B cell (primary cell): ENCODE results near the gene EIPR1. TPM values are rescaled to one million over a fixed set of nuclear protein-coding genes. Genes with fewer than 3 reads are reported as not detected.

ENCODE experiments used
- ATAC-seq: fragments of 200-7000 bp; cut with Tn5 transposase; one replicate; pipeline ENCODE4 v1.10.0; 2021; ENCODE audit warnings: low read depth, mild to moderate bottlenecking, moderate number of reproducible peaks, moderate library complexity
- CTCF ChIA-PET: fragments of 350-600 bp; sonication (Branson Sonifier 250); formaldehyde crosslinking; loops from one replicate; lab custom pipeline; 2021; ENCODE audit warnings: antibody characterized with exemption, inconsistent platforms; lab: Charles Lee
- POLR2A ChIA-PET: fragments of 350-600 bp; sonication (Branson Sonifier 250); formaldehyde crosslinking; loops from one replicate; lab custom pipeline; 2021; ENCODE audit warnings: antibody characterized with exemption; lab: Charles Lee
- DNase-seq: peaks from one replicate; pipeline ENCODE4 v3.0.0; 2013
- H2AFZ ChIP-seq: 2 replicates; pipeline ENCODE4 v1.6.1; 2012; ENCODE audit warnings: mild to moderate bottlenecking, low read depth, low read length; ENCODE audit not compliant: insufficient read depth, poor library complexity, severe bottlenecking
- H3K27ac ChIP-seq, 2 donors: 1 replicate in 1 of 2; 2 replicates in 1 of 2; pipeline ENCODE4 v1.5.1; 2012 to 2013; ENCODE audit warnings: low read length in 2 of 2, mild to moderate bottlenecking in 2 of 2, moderate library complexity in 1 of 2
- H3K27me3 ChIP-seq, 4 experiments: fragments of 200-600 bp in 1 of 4; sonication (generic) in 1 of 4; replicated peaks in 1 of 4; 1 replicate in 2 of 4; 2 replicates in 2 of 4; pipeline versions ENCODE4 v1.6.1 to v1.7.0; 2013 to 2016; ENCODE audit warnings: low read length in 3 of 4, mild to moderate bottlenecking in 2 of 4, mixed read lengths in 1 of 4, moderate library complexity in 1 of 4; ENCODE audit not compliant: insufficient read depth in 4 of 4, control insufficient read depth in 3 of 4; ENCODE audit errors: control extremely low read depth in 1 of 4
- H3K36me3 ChIP-seq, 2 experiments: replicated peaks in 1 of 2; 1 replicate in 1 of 2; 2 replicates in 1 of 2; pipeline versions ENCODE4 v1.6.1 to v1.7.1; 2013; ENCODE audit warnings: low read length in 1 of 2; ENCODE audit not compliant: insufficient read depth in 2 of 2, control insufficient read depth in 1 of 2; ENCODE audit errors: control extremely low read depth in 1 of 2, extremely low read depth in 1 of 2
- H3K4me1 ChIP-seq, 2 donors: fragments of 200-600 bp in 1 of 2; sonication (generic) in 1 of 2; 1 replicate in 1 of 2; 2 replicates in 1 of 2; pipeline versions ENCODE4 v1.5.1 to v1.6.1; 2013 to 2017; ENCODE audit warnings: low read length in 2 of 2; ENCODE audit not compliant: control insufficient read depth in 2 of 2, insufficient read depth in 2 of 2
- H3K4me2 ChIP-seq: replicated peaks from 2 replicates; pipeline ENCODE3; 2012; ENCODE audit warnings: mild to moderate bottlenecking, low read depth, low read length; ENCODE audit not compliant: poor library complexity, severe bottlenecking
- H3K4me3 ChIP-seq, 5 experiments: fragments of 200-600 bp in 1 of 5; sonication (generic) in 1 of 5; 1 replicate in 3 of 5; 2 replicates in 2 of 5; pipeline versions ENCODE4 v1.5.1 to v1.7.0; 2011 to 2016; ENCODE audit warnings: low read length in 4 of 5, mild to moderate bottlenecking in 4 of 5, low read depth in 2 of 5, control low read depth in 1 of 5, moderate library complexity in 1 of 5; ENCODE audit not compliant: insufficient read depth in 1 of 5; ENCODE audit errors: control extremely low read depth in 1 of 5, extremely low read depth in 1 of 5
- H3K79me2 ChIP-seq: fragments of 200-600 bp; sonication (generic); one replicate; pipeline ENCODE4 v1.6.0; 2016; ENCODE audit warnings: low read length; ENCODE audit not compliant: control insufficient read depth, insufficient read depth
- H3K9ac ChIP-seq: fragments of 200-600 bp; sonication (generic); 2 replicates; pipeline ENCODE4 v1.6.1; 2017; ENCODE audit warnings: mild to moderate bottlenecking, low read length, moderate library complexity
- H3K9me3 ChIP-seq, 3 donors: one replicate each; pipeline versions ENCODE4 v1.6.1 to v1.7.1; 2013; ENCODE audit warnings: low read length in 2 of 3; ENCODE audit not compliant: control insufficient read depth in 2 of 3, insufficient read depth in 1 of 3; ENCODE audit errors: control extremely low read depth in 1 of 3
- H4K20me1 ChIP-seq: 2 replicates; pipeline ENCODE4 v1.6.0; 2012; ENCODE audit warnings: mild to moderate bottlenecking, low read length; ENCODE audit not compliant: insufficient read depth, control insufficient read depth, poor library complexity, severe bottlenecking
- H3K27ac Mint-ChIP-seq: one replicate; pipeline ENCODE4 v1.8.0; 2021; ENCODE audit warnings: mixed read lengths
- H3K27me3 Mint-ChIP-seq: one replicate; pipeline ENCODE4 v1.8.0; 2021; ENCODE audit warnings: mixed read lengths
- H3K4me1 Mint-ChIP-seq: one replicate; pipeline ENCODE4 v1.8.0; 2021; ENCODE audit warnings: mixed read lengths
- H3K4me3 Mint-ChIP-seq: one replicate; pipeline ENCODE4 v1.8.0; 2021; ENCODE audit warnings: mixed read lengths
- H3K9me3 Mint-ChIP-seq: one replicate; pipeline ENCODE4 v1.8.0; 2022; ENCODE audit warnings: mixed read lengths; ENCODE audit not compliant: insufficient read depth
- CTCF ChIP-seq: fragments of 200-600 bp; IDR thresholded peaks from one replicate; pipeline ENCODE4 v1.8.0; 2022; ENCODE audit warnings: antibody characterized with exemption, mild to moderate bottlenecking
- EZH2 ChIP-seq: IDR thresholded peaks from 2 replicates; pipeline ENCODE4 v1.6.1; 2012; ENCODE audit warnings: borderline replicate concordance, low read depth, mild to moderate bottlenecking, moderate library complexity, low read length; ENCODE audit not compliant: insufficient read depth, poor library complexity, severe bottlenecking
- WGBS: methylation state at CpG from one replicate; pipeline ENCODE4 v1.1.5; 2013; ENCODE audit warnings: missing lambda C conversion rate; ENCODE audit not compliant: insufficient coverage; 5-methylcytosine and 5-hydroxymethylcytosine counted together
- intact Hi-C: fragments of 100-400 bp; cut with micrococcal nuclease; formaldehyde crosslinking; loops from one replicate; pipeline ENCODE4 v1.10.0; 2022
- polyA plus RNA-seq: library from polyadenylated mRNA; depleted of rRNA; stranded (reverse); fragments of >200 nt; gene quantifications from 2 replicates; pipeline ENCODE4 v1.2.3, GENCODE V29; 2012
- total RNA-seq, 2 donors: library from RNA; stranded (reverse); fragments of 120-200 nt in 1 of 2; gene quantifications; 1 replicate in 1 of 2; 2 replicates in 1 of 2; pipeline versions ENCODE4 v1.2.3 to v1.2.4, GENCODE V29; 2013 to 2022

The EIPR1 gene
- total and polyA plus RNA-seq, 2 donors (not counting 1 experiment from before 2014, with no cell fraction given) = 31.8 to 37.0 TPM

DNA sequence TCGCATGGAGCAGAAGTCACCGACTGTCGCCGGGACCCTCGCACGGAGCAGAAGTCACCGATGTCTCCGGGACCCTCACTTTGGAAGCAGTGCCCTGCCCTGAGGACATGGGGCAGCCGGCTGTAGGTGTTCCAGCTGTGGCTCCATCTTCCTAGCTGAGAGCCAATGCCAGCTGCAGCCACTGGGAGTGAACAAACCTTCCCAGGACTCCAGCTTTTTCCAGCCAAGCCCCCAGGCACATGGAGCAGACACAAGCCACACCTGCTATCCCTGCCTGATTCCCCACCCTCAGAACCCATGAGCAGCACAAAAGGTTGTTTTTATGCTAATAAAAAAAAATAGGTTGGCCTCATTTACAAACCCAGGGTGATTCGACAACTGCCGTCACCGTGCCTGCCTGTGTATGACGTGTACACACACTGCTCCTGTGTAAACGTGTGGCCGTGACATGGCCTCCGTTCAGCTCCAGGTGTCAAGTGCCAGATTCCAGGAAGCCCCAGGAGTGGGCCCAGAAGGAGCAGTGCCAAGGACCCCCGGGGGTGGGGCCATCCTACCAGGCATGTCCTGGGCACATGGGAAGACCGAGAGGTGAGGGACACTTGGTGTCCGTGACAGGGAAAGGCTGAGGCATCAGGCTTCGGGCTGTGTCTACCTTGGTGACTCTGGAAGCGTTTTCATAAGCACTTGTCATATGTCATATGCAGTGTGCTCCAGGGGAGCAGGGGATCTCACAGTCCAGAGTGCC, 91.5 kb downstream of the EIPR1 start:
- TF ChIP-seq CTCF (no peak), EZH2 (no peak)
- Histone ChIP-seq H3K36me3 (peaks cover 0 to 4% of the 10 kb centered on the region in 2 experiments), H3K4me3 (no peak overlapping the region), H2AFZ (no peak overlapping the region), H3K9ac (no peak overlapping the region), H3K4me1 (no peaks in the 10 kb centered on the region), H3K9me3 (peaks cover 0 to 28% (median 0%) of the 10 kb centered on the region in 3 donors), H3K79me2 (peaks cover 30% of the 10 kb centered on the region), H3K4me2 (no peak overlapping the region), H4K20me1 (peaks cover 22% of the 10 kb centered on the region), H3K27me3 (no peaks in the 10 kb centered on the region), H3K27ac (no peak overlapping the region)
- Mint-ChIP-seq H3K27me3 (no peaks in the 10 kb centered on the region), H3K4me3 (no peak overlapping the region), H3K27ac (no peak overlapping the region), H3K4me1 (no peaks in the 10 kb centered on the region), H3K9me3 (peaks cover 3% of the 10 kb centered on the region)
- DNase-seq (no peak), ATAC-seq (no peak)
- POLR2A ChIA-PET = no interaction called here
- CTCF ChIA-PET = no interaction called here
- 98% methylated on average over 21 of the region's 21 CpGs for WGBS
- intact Hi-C loops = no loop called here
